ENCODE data around the gene HNF4A.

The HNF4A gene

DNA sequence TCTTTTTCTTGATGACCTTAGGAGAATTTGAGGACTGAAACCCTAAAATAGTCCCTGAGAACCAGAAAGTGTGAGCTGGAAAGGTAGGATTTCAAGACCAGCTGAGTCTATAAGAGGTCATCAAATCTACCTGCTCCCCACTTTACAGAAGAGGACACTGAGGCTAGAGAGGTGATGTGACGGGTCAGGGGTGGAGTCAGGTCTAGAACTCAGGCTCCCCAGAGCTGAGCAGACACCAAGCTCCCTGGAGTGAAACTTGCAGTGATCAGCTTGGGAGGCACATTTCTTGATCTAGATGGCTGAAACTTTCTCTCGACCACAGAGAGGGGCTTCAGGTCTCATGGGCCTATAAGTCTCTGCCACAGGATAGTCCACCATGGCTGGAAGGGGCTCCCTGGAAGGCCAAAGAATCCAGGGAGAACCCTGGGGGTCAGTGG lies 55.1 kb downstream of the HNF4A start:
- no peaks in the 10 kb centered on the region for H3K9me3 Mint-ChIP-seq
- no peak overlapping the region for H3K27ac Mint-ChIP-seq
- peaks cover 0 to 4% of the 10 kb centered on the region in 2 donors for H3K4me1 Mint-ChIP-seq (ENCODE audit: low read depth in 2 of 2)
- DNase-seq (no peak), ATAC-seq (replicated peaks) (no peak)
- no peaks in the 10 kb centered on the region for H3K36me3 Mint-ChIP-seq (ENCODE audit: insufficient read depth)
- no peak overlapping the region for H3K4me3 Mint-ChIP-seq
- peaks cover 31 to 57% of the 10 kb centered on the region in 2 donors for H3K27me3 Mint-ChIP-seq

DNA sequence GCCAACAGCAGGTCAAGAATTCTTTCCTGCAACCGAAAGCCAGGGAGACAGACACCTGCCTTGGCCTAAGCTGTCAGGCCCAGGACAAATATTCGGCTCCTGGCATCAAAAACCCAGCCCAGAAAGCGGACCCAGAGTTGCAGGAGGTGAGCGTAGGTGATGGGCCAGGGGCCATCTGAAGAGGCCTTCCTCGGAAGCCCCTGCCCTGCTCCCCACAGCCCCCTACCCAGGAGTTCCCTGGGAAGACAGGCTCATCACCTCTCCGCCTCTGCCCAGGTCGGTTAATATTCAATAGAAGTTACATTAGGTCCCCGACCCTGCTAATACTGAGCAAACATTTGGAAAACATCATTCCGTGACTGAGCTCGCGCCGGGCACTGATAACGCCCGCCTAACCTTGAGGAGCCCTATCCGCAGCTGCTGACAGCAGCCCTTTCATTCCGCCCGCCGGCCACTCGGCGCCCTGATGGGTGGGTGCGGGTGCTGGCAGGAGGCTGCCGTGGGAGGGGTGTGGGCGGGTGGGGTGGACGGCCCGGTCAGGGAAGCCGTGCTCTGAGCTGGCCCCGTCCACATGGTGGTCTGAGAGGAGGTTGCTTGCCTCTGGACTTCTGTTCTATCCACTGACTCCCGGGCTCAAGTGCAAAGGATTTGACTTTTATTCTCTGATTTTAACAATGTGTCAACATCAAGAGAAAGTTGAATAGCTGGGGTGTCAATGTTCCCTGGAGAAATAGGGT lies 55.7 kb downstream of the HNF4A start:
- DNase-seq (no peak), ATAC-seq (replicated peaks) (no peak)
- Mint-ChIP-seq H3K36me3 (ENCODE audit: insufficient read depth) (no peaks in the 10 kb centered on the region), H3K4me1 (ENCODE audit: low read depth in 2 of 2) (peaks cover 0 to 4% of the 10 kb centered on the region in 2 donors), H3K9me3 (no peaks in the 10 kb centered on the region), H3K27ac (no peak overlapping the region), H3K4me3 (no peak overlapping the region), H3K27me3 (peaks cover 36 to 63% of the 10 kb centered on the region in 2 donors)

DNA sequence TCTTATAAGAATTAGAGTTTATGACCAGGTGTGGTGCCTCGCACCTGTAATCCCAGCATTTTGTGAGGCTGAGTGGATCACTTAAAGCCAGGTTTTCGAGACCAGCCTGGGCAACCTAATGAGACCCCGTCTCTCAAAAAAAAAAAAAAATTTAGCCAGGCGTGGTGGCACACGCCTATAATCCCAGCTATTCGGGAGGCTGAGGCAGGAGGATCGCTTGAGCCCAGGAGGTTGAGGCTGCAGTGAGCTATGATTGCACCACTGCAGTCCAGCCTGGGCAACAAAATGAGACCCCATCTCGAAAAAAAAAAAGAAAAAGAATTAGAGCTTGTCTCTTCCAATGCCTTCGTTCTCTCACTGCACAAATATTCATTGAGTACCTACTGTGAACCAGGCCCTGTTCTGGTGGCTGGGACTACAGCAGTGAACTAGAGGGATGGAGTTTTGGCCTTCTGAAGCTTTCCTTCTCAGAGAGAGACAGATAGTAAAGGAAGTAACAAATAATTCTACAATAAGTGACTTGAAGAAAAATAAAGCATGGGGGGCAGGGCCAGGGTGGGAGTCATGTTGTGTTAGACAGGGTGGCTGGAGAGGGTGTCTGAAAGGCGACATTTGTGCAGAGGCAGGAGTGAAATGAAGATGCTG lies 56.4 kb downstream of the HNF4A start:
- Mint-ChIP-seq H3K27me3 (peaks cover 41 to 64% of the 10 kb centered on the region in 2 donors), H3K27ac (no peak overlapping the region), H3K36me3 (ENCODE audit: insufficient read depth) (no peaks in the 10 kb centered on the region), H3K4me3 (no peak overlapping the region), H3K4me1 (ENCODE audit: low read depth in 2 of 2) (peaks cover 0 to 4% of the 10 kb centered on the region in 2 donors), H3K9me3 (no peaks in the 10 kb centered on the region)
- no peak for ATAC-seq (replicated peaks)
- no peak for DNase-seq

DNA sequence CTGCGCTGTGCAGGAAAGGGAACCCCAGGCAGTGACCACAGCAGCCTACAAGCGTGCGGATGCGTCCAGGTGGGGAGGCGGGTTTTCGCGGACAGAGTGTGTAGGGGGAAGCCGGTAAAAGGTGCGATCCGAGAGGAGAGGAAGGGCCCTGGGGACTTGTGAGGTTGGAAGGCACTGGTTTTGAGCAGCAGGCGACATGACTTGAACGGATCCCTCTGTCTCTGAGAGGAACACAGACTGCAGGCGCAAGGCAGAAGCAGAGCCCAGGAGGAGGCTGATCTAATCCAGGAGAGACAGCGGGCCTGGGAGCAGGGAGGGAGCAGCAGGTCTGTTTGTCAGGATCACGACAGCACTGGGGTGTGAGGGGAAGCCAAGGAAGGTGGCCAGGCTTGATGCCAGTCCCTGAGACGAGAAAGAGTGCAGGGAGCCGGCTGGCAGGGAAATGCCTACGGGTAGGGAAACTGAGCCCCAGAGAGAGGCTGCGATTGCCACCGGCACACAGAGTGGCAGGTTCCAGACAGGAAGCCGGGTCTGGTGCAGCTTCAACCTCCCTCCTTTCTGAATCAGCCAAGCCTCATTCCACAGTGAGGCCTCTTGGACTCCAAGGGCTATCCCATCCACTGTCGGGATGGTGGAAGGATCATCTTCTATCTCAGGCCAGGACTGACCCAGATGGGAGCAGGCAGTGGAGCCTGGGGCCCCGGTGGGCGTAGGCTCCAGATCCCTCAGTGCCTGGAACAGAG lies 57.1 kb downstream of the HNF4A start:
- Mint-ChIP-seq H3K27me3 (peaks cover 43 to 64% of the 10 kb centered on the region in 2 donors), H3K9me3 (no peaks in the 10 kb centered on the region), H3K27ac (no peak overlapping the region), H3K36me3 (ENCODE audit: insufficient read depth) (no peaks in the 10 kb centered on the region), H3K4me1 (ENCODE audit: low read depth in 2 of 2) (peaks cover 0 to 4% of the 10 kb centered on the region in 2 donors), H3K4me3 (no peak overlapping the region)
- ATAC-seq (replicated peaks) (no peak), DNase-seq (no peak)

DNA sequence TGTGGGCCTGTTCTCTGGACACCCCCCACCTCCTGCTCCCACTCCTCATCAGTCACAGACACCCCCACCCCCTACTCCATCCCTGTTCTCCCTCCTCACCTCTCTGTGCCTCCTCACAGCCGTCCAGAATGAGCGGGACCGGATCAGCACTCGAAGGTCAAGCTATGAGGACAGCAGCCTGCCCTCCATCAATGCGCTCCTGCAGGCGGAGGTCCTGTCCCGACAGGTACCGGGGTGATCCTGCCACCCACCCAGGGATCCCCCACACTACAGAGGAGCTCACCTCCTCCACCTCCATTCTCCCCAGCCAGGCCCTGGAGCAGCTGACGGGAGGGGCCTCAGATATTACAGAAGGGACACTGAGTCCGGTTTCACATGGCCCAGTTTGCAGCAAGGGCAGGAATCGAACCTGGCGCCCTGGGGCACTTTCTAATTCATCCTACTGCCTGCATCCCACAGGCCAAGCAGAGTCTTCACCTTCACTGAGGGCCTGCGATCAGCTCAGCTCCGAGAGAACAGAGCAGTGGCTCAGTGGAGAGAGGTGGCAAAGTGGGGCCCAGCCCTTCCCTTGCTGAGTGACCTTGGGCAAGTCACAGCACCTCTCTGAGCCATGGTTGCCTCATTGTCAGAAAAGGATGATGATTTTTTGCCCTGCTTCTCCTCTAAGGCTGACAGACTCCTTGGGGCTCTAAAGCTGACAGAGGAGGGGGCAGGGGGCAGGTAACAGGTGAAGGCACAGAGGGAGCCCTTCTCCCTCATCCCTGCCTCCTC lies 58.3 kb downstream of the HNF4A start:
- Mint-ChIP-seq H3K4me3 (no peak overlapping the region), H3K27ac (no peak overlapping the region)

DNA sequence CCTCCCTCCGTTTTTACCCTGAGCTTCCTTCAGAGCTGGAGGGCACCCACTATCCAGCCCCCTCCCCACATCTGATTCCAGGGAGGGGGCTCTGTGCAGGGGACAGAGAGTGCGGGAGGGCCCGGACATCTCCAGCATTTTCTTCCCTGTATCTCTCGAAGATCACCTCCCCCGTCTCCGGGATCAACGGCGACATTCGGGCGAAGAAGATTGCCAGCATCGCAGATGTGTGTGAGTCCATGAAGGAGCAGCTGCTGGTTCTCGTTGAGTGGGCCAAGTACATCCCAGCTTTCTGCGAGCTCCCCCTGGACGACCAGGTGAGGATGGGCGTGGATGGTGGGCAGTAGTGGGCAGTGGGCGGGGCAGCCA lies 58.8 kb downstream of the HNF4A start:
- H3K4me3 Mint-ChIP-seq = no peak overlapping the region
- no peak overlapping the region for H3K27ac Mint-ChIP-seq
- H3K36me3 Mint-ChIP-seq (ENCODE audit: insufficient read depth) = no peaks in the 10 kb centered on the region
- no peaks in the 10 kb centered on the region for H3K9me3 Mint-ChIP-seq
- DNase-seq (no peak), ATAC-seq (replicated peaks) (no peak)
- peaks cover 0 to 4% of the 10 kb centered on the region in 2 donors for H3K4me1 Mint-ChIP-seq (ENCODE audit: low read depth in 2 of 2)
- peaks cover 43 to 57% of the 10 kb centered on the region in 2 donors for H3K27me3 Mint-ChIP-seq

More for the DNA sequence above, 58.3 kb downstream of the HNF4A start:
- peaks cover 0 to 4% of the 10 kb centered on the region in 2 donors for H3K4me1 Mint-ChIP-seq (ENCODE audit: low read depth in 2 of 2)
- DNase-seq = no peak
- H3K36me3 Mint-ChIP-seq (ENCODE audit: insufficient read depth) = no peaks in the 10 kb centered on the region
- H3K27me3 Mint-ChIP-seq = peaks cover 43 to 62% of the 10 kb centered on the region in 2 donors
- H3K9me3 Mint-ChIP-seq = no peaks in the 10 kb centered on the region
- ATAC-seq (replicated peaks) = no peak

DNA sequence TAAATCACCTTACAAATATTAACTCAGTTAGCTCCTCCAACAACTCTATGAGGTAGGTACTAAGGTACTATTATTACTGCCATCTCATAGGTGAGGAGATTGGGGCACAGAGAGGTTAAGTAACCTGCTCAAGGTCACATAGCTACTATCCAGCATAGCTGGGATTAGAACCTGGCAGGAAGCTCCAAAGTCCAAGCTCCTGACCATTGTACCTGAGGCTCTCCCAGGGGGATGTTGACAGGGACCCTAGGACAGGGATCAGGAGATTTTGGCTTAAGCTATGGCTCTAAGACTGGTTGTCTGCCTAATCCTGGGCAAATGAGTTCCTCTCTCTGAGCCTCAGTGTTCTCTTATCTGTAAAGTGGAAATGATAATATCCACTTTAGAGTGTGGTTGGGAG lies 59.3 kb downstream of the HNF4A start:
- no peaks in the 10 kb centered on the region for H3K36me3 Mint-ChIP-seq (ENCODE audit: insufficient read depth)
- no peak for DNase-seq
- peaks cover 41 to 57% of the 10 kb centered on the region in 2 donors for H3K27me3 Mint-ChIP-seq
- H3K27ac Mint-ChIP-seq = no peak overlapping the region
- H3K4me3 Mint-ChIP-seq = no peak overlapping the region
- ATAC-seq (replicated peaks) = no peak
- H3K4me1 Mint-ChIP-seq (ENCODE audit: low read depth in 2 of 2) = peaks cover 0 to 4% of the 10 kb centered on the region in 2 donors
- H3K9me3 Mint-ChIP-seq = no peaks in the 10 kb centered on the region

DNA sequence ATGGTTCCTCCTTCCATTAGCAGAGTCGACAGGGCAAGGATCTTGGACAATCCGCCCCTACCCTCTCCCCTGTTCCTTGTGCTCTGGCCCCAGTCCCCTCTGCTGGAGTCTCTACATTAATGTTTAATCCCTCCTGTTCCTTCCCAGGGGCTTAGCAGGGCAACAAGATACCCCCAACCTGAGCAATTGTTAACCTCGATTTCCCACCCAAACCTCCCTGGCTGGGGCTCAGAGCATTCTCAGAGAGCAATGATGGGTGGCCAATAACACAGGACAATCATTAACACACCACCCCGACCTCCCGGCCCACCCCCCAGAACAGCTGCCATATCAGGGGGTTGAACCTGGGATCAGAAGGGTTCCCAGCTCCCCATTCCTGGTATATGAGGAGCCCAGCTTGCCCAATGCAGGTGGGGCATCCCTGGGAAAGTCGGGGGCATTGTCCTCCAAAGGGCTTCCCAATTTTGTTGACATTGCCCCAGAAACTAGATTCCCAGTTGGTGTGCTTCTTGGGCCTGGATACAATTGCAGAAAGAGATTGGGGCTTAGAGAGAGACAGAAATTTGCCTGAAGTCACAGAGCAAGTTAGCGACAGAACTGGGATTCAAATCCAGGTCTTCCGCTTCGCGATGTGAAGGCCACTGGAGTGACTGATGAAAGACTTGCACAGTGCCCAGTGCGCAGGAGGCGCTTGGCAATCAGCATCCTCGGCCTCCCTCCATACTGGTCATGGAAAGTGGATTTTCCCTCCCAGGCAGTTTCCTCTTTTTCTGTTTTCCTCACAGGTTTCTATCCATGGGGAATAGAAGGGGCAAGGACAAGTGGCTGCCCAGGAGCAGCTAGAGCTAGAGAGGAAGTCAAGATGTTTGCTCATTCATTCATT lies 60.6 kb downstream of the HNF4A start:
- H3K4me3 Mint-ChIP-seq = no peak overlapping the region
- H3K27me3 Mint-ChIP-seq = peaks cover 41 to 60% of the 10 kb centered on the region in 2 donors
- DNase-seq (no peak), ATAC-seq (replicated peaks) (no peak)
- no peaks in the 10 kb centered on the region for H3K9me3 Mint-ChIP-seq
- no peak overlapping the region for H3K27ac Mint-ChIP-seq
- no peaks in the 10 kb centered on the region for H3K36me3 Mint-ChIP-seq (ENCODE audit: insufficient read depth)
- peaks cover 0 to 4% of the 10 kb centered on the region in 2 donors for H3K4me1 Mint-ChIP-seq (ENCODE audit: low read depth in 2 of 2)

DNA sequence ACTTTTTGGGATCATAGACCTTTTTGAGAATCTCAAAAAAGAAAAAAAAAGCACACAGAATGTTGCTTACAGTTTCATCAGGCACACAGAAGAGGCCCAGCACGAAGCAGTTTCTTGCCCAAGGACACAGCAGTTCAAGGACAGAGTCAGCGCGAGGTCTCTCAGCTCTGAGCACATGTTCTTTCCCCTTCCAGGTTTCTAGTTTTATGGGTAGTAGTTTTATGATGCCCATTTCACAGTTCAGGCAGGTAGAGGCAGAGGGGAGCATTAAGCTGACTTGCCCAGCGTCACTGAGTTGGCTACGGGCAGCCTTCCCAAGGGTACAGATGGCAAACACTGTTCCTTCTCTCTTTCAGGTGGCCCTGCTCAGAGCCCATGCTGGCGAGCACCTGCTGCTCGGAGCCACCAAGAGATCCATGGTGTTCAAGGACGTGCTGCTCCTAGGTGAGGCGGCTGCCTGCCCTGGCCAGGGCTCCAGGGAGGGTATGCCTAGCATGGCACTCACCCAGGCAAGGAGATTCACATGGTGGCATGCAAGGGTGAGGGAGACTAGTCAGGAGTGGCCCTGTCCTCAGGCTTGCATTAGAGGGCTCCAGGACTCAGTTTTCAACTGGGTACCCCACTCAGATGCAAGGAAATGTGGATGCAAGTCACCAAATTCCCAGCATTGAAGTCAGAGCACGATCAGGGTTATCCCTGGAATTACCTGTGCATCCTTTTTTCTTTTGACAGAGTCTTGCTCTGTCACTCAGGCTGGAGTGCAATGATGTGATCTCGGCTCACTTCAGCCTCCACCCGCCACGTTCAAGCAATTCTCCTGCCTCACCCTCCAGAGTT lies 62.8 kb downstream of the HNF4A start:
- Mint-ChIP-seq H3K4me3 (no peak overlapping the region), H3K27ac (no peak overlapping the region), H3K9me3 (no peaks in the 10 kb centered on the region), H3K27me3 (peaks cover 33 to 48% of the 10 kb centered on the region in 2 donors), H3K4me1 (ENCODE audit: low read depth in 2 of 2) (no peaks in the 10 kb centered on the region), H3K36me3 (ENCODE audit: insufficient read depth) (no peaks in the 10 kb centered on the region)
- DNase-seq = no peak
- ATAC-seq (replicated peaks) = no peak

DNA sequence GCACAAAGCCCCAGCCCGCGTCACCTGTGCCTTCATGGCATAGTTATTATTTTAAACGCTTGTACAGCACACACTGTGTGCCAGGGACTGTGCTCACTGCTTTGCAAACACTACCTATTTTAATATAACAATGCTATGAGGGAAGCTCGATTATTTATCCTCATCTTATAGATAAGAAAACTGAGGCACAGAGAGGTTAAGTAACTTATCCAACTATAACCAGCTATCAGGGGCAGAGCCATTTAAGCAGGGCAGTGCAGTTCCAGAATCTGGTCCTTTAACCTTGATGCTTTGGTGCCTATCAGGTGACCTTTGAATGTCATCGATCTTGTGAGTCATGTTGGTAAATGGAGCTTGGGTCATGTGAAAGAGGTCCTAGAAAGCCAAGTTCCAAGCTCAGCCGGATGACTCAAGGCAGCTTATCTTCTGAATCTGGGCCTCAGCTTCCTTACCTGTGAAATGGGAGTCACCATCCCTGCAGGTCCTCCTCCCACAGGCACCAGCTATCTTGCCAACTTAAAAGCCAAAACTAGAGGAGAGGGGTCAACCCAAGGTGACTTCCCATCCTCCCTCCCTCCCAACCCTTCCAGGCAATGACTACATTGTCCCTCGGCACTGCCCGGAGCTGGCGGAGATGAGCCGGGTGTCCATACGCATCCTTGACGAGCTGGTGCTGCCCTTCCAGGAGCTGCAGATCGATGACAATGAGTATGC lies 63.8 kb downstream of the HNF4A start:
- H3K27ac Mint-ChIP-seq = no peak overlapping the region
- ATAC-seq (replicated peaks) (no peak), DNase-seq (no peak)
- no peaks in the 10 kb centered on the region for H3K4me1 Mint-ChIP-seq (ENCODE audit: low read depth in 2 of 2)
- no peak overlapping the region for H3K4me3 Mint-ChIP-seq
- H3K27me3 Mint-ChIP-seq = peaks cover 33 to 41% of the 10 kb centered on the region in 2 donors
- H3K9me3 Mint-ChIP-seq = no peaks in the 10 kb centered on the region
- H3K36me3 Mint-ChIP-seq (ENCODE audit: insufficient read depth) = no peaks in the 10 kb centered on the region

DNA sequence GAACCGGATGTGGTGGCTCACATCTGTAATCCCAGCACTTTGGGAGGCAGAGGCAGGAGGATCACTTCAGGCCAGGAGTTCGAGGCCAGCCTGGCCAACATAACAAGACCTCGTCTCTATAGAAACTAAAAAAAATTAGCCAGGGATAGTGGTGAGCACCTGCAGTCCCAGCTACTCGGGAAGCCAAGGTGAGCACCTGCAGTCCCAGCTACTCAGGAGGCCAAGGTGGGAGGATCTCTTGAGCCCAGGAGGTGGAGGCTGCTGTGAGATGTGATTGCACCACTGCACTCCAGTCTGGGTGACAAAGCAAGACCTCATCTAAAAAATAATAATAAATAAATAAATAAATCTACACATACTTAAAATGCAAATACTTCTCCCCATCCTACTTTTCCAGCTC lies 65.0 kb downstream of the HNF4A start:
- no peak overlapping the region for H3K4me3 Mint-ChIP-seq
- H3K27ac Mint-ChIP-seq = peak overlapping the region in 1 of 2 donors; percentile 16
- no peaks in the 10 kb centered on the region for H3K4me1 Mint-ChIP-seq (ENCODE audit: low read depth in 2 of 2)
- H3K36me3 Mint-ChIP-seq (ENCODE audit: insufficient read depth) = no peaks in the 10 kb centered on the region
- DNase-seq (no peak), ATAC-seq (replicated peaks) (no peak)
- peaks cover 25 to 29% of the 10 kb centered on the region in 2 donors for H3K27me3 Mint-ChIP-seq
- no peaks in the 10 kb centered on the region for H3K9me3 Mint-ChIP-seq

All from effector memory CD8-positive, alpha-beta T cell (primary cell).